HG03439 (cell line): ENCODE measurements around the gene TSHZ1.
"Not testable (repeated sequence)": the region's sequence is repeated elsewhere in the genome, so short reads cannot be mapped to it uniquely, and the experiment has no call there.

Source experiments
- ATAC-seq: cut with Tn5 transposase; IDR thresholded peaks from one replicate; pipeline ENCODE4 v1.9.1; 2021; ENCODE audit warnings: mild to moderate bottlenecking, moderate library complexity; ENCODE audit not compliant: unreplicated experiment

The TSHZ1 gene

DNA sequence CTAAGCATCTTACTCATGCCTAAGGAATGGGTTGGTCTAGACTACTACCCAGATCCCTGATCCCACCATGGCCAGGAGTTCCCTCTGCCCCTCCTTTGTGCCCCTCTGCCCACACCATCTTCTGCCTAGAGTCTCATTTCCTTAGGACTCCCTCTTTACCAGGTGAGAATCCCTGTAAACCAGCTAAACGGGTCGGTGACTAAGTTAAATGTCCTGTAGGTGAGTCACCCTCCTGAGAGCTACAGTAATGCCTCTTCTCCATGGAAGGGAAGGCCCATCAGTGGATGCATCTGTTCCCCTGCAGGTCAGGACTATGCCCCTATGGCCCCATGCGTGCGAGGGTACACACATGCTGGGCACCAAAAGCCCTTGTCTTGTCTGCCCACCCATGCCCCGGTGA lies 27.1 kb upstream of the TSHZ1 start:
- ATAC-seq, result no peak

DNA sequence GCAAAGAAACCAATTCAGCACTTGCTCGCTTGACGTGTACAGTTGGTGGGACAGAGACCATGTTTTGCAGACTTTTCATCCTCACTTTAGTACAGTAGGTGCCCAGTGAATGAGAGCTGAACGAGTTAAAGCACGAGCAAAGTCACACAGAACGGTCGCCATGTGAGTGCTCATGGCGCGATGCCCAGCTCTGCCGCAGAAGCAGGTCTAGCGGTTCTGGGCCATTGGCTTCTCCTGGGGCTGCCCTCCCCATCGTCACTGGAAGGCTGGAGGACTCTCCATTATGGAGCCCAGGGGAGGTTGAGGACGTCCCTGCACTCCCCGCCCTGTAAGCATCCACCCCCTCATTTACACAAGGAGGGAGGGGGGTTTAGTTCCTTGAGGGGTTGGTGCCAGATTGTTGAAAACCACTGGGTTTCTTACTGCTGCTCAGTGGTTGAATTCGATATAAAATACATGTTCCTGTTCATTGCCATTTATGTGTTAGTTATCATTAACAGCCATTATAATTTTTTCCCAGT lies 26.6 kb upstream of the TSHZ1 start:
- ATAC-seq, result no peak

DNA sequence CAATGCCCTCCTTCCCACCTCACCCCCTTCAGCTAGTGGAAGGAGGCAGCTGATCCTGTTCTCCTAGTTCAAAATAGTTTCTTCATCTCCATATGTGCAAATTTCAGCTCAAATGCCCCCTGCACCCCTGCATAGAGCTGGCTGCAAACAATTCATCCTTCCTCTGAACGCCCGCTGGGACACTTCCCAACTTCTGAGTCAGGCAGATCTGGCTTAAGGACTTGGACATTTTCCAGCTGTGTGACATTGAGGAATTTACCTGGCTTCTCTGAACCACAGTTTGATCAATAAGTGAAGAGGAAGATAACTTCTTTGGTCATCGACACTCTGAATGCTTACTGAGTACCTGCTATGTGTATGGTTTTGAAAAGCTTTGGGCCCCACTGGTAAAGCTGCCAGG lies 25.1 kb upstream of the TSHZ1 start:
- no peak for ATAC-seq

DNA sequence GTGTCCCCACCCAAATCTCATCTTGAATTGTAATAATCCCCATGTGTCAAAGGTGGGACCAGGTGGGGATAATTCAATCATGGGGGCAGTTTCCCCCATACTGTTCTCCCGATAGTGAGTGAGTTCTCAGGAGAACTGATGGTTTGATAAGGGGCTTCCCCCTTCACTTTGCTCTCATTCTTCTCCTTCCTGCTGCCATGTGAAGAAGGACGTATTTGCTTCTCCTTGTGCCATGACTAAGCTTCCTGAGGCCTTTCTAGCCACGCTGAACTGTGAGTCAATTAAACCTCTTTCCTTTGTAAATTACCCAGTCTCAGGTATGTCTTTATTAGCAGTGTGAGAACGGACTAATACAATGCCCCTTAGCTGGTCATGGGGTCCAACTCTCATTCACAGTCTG lies 22.9 kb upstream of the TSHZ1 start:
- ATAC-seq, result not testable (repeated sequence)

DNA sequence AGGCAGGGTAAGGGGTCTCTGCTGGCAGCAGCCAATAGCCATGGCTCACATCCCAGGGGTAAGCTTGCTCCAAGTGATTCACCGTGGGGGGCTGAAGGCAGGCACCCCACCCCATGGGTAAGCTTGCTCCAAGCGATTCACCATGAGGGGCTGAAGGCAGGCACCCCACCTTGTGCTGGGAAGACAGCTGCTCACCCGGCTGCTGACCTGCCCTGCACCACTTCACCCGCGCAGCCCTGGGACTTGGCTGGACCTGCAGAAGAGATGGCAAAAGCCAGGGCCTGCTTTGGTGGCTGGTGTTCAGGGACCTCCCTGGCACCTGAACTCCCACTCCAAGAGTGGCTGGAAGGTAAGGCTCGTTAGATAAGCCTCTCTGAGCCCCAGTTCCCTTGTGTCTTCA lies 20.9 kb upstream of the TSHZ1 start:
- ATAC-seq, result no peak

DNA sequence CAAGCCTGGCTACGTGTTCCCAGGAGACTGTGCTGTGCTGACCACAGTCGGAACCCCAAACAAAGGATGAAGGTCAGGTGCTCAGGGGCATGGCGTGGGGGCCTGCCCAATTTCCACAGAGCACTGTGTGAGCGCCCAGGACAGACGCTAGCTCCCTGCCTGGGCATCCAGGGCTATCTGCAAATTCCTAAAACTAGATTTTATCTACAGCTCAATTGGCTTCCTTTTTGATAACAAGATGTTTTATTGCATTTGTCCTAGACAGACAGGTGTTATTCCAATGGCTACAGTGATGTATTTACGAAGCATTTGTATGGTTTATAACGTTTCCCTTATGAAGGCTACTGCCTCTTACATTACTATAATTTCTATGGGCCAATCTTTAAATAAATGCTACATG lies 17.7 kb upstream of the TSHZ1 start:
- ATAC-seq, result no peak

DNA sequence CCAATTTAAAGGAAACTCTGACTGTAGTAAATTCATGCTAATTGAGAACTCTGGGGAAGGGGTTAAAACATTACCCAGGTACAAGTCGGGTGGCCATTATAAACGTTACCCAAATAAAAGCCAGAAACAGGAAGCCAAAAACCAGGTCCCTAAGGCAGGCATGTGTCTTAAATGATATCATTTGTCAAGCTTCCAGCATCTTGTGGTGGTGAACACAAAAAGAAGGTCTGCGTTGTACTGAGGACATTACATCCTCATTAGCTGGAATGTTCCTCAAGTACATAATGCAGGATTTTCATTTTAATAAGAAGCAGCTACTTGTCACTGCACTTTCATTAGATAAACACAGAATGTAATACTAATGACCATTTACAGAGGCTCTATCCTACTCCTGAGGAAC lies 12.6 kb upstream of the TSHZ1 start:
- ATAC-seq, result no peak

DNA sequence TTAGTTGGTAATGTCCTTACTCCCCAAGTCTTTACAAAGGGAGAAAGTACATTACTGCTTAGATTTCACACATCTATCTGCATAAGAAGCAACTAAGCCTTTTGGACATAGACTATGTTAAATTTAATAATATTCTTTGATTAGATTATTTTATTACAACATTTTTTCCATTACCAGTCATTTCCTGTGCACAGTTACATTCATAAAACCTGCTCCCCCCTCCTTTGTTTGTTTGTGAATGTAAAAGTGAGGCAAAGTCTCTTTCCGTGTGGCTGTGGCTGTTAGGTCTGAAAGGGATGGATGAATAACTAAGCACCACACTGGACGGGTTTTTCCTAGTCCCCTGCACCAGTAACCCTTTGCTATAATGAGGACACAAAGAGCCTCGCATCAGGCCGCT lies 11.3 kb upstream of the TSHZ1 start:
- ATAC-seq, result no peak

DNA sequence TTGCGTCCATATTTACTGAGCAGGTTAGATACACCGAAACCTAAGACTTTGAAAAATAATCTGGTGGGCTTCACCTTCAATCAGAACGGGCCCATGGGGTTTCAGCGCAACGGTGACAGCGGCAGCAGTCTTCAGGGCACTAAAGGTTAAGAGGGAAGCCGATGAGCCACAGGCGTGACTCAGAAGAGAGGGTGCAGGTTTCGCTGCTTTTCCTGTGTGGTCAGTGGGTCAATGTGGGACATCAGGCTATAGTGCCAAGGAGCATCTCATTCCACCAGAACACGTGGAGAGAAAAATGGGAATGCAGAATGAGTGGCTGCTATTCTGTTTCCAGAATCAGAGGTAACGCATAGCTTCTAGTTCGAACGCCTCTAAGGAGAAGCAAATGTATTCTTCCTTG lies 10.5 kb upstream of the TSHZ1 start:
- ATAC-seq, result no peak

DNA sequence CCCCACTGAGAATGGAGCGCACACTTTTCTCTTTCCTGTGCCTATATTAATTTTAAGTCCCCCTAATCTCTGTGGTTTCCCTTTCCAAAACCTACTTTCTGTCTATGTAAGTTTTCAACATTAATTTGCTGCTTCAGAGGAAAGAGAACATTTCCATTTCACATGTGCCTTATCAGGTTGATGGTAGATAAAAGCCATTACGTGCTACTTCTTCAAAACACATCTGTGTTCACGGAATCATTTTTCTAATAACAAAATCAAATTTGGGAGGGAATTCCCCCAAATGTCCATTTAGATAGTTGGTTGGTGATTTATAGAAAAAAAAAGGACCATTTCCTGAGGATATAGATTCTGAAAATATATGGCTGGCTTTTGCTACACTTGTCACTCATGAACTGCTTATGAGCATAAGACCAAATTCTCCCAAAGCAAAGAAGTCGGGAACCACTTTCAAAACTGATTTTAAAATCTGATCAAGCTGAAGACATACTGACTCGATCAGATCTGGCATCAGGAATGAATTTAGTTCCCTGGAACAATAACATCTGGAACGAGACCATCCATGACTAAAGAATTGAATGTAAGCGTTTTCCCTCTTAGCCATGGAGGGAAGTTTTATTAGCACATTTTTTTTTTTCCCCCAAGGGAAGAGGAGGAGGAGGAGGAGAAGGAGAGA lies 9.9 kb upstream of the TSHZ1 start:
- ATAC-seq, result no peak

DNA sequence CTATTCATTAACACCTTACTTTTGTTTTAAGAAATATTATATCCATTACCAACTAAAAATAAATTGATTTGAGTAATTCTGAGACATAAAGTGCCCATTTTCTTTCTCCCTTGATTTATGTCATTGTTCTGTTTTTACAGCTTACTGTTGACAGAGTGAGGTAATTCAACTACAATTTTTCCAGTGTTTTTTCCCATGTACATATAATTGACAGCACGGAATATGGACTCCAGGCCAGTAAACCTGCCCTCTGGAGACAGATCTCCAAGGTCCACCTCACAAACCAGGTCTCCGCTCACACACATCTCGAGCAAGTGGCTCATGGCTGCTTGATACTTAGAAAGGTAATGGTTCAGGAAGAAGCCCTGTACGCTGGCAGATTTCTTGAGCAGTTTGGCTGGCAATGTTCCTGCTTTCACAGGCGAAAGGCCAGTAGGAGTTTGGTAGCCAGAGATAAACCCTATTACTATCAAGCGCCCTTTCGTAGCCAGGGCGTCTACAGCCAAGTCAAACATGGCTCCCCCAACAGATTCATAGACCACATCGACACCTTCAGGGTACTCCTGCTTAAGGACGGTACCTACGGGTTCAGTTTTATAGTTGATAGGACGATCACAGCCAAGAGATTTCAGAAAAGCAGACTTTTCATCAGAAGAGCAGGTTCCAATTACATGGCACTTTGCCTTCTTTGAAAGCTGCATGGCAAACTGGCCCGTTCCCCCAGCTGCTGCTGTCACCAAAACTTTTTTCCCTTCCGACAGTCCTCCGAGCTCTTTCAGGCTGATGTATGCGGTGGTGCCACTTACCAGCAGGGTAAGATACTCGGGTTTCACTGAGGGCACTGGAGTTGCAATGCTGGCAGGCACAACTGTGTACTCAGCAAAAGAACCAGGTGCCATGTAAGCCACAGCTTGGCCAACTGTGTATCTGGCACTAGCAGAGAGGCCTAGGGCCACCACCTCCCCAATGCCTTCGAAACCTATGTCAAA lies 9.0 kb upstream of the TSHZ1 start:
- ATAC-seq, result no peak

DNA sequence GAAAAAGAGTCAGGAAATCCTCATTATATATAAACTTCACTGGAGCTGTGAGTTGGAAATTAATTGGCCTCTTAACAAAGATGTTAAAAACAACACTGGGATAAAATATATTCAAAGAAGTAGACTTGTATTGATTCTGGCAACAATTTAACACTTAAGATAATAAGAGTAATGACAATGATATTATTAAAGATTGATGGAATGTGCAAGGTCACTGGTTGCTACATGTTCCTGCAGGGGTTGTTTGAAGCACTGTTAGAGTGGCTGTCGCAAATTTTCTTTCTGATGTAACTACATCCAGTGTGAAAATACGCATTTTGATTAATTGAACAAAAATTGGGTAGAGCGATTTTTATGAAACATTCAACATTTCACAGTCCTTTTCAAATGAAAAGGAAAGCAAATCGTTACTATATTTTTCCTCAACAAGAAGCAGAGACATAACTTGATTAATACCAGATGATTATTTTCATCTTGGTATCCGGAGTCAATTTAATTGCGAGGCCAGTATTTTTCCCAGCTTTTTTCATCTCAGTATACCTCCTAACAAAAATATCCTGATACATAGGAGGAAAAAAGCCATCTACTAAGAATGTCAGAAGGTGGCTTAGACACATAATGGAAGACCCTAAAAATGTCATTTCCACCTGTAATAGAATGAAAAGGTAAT lies 7.8 kb upstream of the TSHZ1 start:
- no peak for ATAC-seq

DNA sequence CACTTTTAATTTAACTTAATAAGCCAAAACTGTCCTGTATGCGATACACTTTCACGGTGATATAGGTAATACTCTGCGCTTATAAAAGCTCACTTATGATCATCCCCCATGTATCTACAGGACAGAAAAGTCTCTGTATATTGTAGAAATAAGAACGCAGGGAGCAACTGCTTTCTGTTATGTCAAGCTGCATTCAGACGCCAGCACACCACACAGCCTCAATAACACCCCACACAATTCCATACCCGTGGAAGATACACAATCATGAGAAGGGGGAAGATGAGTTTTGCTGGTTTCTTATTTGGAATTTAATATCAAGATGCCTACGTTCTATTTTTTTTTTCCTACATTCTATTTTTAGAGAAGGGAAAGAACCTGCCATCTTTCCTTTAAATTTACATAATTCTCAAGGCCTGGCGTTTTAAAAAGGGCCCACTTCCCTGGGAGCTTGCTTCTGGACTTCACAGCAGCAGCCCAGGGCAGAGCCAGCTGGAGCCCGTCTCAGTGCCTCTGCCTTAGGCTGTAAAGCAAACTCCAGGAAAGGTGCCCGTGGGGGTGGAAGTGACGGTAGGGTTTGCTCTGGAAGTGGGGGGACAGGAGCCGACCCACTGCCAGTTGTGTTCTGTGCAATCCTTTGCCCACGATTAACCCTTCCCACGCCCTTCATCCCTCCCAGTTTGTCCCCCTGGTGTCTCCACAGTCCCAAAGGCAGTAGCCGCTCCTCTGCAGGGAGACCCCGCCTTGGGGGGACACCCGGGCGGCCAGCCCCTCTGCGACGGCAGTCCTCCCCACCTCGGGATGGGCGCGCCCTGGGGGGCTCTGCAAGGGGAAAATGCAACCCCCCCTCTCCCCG lies 7.0 kb upstream of the TSHZ1 start:
- ATAC-seq, result no peak

DNA sequence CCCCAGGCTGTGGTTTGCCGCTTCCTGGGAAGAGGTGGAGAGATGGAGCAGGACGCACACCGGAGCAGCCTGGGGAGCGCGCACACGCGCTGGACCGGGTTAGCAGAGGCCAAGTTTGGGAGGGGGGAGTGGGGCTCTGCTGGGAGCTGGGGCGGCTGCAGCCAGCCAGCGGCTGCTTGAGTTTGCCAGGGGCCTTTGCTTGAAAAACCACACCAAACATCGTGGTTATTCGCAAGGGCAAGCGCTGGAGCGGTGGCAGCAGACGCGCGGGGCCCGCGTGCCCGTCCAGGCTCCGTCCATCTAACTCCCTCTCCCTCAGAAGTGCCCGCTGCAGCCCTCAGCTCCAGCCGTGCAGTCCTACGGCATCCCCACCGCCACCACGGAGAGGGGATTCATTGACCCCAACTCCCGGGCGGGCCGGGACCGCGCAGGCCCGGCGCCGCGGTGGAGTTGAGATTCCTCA lies 6.3 kb upstream of the TSHZ1 start:
- no peak for ATAC-seq

DNA sequence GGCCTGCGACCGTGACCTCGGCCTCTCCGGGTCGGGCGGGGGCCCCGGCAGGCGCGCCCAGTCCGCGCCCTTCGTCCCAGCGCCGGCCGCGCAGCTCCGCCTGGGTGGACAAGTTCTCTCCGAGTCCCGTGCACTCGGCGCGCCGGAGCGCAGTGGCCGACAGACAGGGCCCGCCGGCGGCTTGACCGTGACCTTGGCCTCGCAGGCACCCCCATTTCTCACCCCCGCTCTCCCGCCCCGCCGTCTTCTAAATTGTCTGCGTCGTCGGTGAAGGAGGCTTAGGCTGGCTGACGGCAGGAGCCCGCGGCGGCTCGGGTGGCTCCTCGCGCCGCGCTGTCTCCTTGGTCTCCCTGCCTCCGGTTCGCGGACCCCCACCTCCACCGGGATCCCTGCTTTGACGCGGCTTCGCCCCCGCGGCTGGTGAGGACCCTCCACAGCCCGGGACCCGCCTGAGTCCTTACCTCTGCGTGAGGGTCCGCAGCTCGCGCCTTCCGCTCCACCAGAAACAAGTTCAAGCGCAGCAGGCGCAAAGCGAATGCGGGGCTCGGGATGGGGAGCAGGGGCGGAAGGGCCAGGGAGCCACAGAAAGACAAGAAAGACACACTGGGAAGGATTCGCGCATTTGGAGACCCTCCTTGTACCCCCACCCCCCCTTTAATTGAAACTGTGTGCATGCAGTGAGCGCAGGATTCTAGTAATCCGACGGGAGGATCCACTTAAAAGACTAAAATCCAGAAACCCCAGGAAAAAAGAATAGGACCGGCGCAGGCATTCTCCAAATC lies 5.7 kb upstream of the TSHZ1 start:
- ATAC-seq, result no peak

DNA sequence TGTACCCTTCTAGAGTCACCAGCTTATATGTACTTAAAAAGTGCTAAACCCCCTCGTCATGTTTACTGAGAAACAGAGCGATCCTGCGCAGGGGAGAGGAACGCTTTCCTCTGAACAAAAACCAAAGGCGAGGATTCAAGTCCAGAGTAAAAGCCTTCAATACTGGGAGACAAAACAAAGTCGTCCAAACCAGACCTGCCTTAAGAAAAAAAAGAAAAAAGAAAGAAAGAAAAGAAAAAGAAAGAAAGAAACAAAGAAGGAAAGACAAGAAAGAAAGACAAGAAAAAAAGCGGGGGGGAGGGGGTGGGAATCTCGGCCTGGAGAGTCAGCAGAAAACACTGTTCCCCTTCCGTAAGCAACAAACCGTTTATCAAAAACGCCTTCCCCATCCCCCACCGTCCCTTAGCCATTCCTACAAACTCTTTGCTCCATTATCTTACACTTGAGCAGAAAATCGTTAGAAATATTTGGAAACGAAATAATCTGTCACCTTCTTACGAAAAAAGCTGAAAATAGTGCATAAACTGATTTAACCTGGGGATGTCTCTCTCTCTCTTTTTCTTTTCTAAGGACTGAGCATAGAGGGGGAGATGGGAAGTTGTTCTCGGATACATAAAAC lies 5.0 kb upstream of the TSHZ1 start:
- no peak for ATAC-seq

DNA sequence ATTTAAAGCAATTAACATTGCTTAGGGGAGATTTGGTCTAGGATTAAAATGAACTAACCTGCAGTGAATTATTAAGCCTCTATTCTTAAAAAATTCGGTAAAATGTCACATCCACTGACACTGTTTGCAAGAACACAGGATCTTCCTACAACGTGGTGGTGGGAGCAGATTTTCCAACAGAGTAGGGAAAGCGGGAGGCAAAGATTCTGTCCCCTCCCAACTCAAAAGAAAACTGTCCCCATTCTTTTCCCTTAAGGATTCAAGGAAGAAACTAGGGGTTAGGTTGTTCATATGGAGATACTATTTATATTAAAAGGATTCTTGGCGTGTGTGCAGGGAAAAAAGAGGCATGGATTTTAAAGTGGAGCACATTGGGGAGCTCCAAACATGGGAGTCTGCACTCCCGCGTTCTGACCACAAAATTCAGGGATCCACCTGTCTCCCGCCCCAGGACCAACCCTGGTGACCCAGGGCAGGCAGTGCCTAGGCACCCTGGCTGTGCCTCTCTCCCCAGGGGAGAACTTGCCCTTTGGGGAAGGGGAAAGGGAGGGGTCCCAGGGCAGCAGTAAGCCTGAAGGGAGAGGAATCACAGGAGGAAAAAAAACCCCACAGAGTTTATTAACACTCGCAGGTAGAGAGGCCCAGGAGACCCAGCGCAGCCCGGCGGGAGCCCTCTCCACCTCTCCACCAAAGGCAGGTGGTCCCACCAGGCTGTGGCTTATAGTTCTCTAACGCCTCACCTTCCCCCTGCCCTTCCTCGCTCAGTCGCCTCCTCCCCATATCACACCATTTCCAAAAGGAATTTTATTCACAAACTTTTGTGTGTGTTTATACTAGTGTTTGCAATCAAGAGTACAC lies 3.9 kb upstream of the TSHZ1 start:
- no peak for ATAC-seq
